NCI-H1092 treated with DMSO at 0.1 percent for 48 hours (cell line): ENCODE results near the gene THBD.
"Not testable (repeated sequence)": the region's sequence is repeated elsewhere in the genome, so short reads cannot be mapped to it uniquely, and the experiment has no call there.

Experiments used
- DNase-seq: peaks from one replicate; lab custom pipeline; 2025; lab: John Stamatoyannopoulos, UW

The THBD gene

DNA sequence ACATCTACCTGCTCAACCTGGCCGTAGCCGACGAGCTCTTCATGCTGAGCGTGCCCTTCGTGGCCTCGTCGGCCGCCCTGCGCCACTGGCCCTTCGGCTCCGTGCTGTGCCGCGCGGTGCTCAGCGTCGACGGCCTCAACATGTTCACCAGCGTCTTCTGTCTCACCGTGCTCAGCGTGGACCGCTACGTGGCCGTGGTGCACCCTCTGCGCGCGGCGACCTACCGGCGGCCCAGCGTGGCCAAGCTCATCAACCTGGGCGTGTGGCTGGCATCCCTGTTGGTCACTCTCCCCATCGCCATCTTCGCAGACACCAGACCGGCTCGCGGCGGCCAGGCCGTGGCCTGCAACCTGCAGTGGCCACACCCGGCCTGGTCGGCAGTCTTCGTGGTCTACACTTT lies 13.7 kb downstream of the THBD start:
- no peak for DNase-seq

GRCh38 chr20:23034721-23035671 lies 14.5 kb downstream of the THBD start, which contains the start of gene SSTR4:
Gene SSTR4, plus strand, starts transcription at chr20:23035312. Its CDS starts 172 bp downstream, at chr20:23035484.
- DNase-seq, result no peak

DNA sequence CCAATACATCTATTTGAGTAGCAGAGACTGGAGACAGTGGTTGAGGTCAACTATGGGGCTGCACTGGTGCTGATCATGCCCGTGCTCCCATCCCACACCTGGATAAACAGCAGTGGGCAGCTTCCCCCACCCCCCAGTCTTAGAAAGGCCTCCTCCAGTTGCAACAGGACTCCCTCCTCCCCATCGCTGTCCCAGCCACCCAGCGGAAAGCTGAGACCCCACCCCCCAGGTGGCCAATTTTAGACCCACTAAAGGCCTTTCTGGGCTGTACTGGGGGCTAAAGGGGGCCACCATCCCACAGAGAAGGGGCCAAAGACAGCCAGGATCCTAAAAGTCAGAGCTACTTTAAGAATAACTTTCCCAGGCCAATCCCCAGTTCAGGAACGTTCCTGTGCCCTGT lies 15.6 kb downstream of the THBD start:
- DNase-seq, result no peak

DNA sequence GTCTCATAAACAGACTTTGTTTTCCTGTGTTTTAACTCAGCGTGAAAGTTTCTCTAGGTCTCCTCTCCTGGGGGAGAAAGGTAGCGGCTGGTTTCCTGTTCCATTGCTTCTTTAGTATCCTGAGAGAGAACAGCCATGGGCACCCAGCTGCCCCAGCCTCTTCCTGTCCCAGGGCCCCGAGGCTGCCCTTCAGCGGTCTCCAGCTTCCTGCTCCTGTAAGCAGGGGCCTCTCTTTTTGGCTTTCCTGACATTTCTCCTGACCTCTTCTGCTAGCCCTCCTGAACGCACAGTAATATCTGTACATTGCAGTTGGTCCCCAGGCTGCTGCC lies 16.8 kb downstream of the THBD start:
- DNase-seq, result no peak

- DNase-seq, result no peak
These were observed 17.3 kb downstream of the THBD start for GRCh38 chr20:23032056-23032749.

DNA sequence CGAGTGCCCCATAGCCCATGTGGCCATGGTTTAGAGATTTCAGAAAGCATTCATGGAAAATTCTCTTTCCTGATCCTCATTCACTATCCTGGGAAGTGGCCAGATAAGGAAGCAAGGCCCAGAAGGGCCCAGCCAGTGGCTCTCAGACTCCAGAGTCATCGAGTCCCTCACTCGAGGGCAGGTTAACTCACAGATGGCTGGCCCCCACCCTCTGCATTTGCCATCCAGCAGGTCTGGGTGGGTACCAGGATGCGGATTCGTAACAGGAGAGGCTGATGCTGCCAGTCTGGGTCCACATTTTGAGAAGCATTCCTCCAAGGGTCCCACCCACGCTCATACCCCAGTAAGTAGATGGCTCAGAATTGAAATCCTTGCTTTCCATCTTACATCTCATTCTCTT lies 18.1 kb downstream of the THBD start:
- DNase-seq, result no peak

DNA sequence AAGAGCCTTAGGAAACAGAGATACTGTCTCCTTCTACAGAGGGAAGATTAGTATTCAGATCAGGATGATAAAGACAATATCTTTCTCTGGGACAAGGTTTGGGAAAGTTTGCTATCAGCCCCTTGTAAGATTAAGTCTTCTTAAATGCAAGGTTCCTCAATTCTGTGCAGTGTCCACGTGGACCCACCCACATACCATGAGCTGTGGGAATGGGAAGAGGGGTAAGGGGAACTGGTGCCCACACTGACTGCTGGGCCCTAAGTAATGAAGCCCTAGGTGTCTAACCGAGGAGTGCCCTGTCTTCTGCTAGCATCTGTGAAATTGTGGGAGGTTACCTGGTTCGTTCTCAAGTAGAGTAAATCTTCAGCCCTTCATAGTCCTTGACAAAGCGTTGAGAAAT lies 20.1 kb downstream of the THBD start:
- DNase-seq, result no peak

DNA sequence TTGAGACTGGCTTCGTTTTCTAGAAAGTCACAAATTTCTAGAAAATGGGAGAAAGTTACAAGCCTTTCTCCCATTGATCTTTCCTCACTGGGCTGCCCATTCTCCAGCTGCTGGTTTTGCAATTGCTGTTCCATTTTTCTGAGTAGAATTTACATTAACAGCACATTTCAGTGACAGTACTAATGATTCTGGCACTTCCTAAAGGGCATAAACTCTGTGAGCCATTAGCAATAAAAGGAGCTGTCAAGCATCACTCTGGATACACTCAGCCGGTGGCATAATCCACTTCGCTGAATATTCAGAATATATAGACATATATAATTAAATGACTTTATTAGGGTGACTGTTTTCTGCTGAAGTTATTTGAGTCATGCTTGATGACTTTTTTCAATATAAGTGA lies 21.1 kb downstream of the THBD start:
- DNase-seq, result no peak

DNA sequence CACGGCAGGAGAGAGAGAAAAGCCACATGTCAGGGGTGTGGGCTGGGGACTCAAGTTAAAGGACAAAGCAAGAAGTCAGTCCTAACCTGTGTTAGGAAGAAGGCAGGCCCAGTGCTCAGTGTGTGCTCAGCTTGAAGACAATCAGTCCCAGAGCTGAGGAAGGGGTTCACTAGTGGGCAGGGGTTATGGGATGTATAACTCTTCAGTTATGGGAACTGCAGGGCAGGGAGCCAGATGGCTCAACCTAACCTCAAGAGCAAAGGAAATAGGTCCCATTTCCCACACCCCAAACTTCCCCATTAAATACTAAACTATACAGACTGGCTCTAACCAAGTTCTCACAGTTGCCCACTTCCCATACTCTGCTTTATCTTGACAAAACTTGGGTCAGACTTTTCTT lies 21.8 kb downstream of the THBD start:
- no peak for DNase-seq

DNA sequence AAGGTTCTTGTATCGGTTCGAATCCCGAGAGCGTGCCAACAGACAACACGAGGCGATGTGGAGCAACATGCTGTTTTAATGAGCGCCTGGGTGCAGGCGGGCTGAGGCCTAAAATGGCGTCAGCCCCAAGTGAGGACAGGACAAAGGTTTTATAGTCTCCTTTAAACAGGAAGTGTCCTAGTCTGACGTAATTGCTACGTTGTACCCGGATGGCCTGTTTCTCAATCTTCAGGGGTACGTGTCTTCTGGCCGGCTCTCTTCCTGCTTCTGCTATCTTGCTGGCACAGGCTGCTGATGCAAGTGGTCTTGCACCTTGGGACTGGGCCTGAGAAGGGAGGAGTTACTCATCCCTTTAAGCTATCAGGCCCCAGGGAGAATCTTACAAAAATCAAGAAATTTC lies 24.0 kb downstream of the THBD start:
- DNase-seq, result not testable (repeated sequence)

- no peak for DNase-seq
These were observed 24.8 kb downstream of the THBD start for GRCh38 chr20:23024701-23025100.

DNA sequence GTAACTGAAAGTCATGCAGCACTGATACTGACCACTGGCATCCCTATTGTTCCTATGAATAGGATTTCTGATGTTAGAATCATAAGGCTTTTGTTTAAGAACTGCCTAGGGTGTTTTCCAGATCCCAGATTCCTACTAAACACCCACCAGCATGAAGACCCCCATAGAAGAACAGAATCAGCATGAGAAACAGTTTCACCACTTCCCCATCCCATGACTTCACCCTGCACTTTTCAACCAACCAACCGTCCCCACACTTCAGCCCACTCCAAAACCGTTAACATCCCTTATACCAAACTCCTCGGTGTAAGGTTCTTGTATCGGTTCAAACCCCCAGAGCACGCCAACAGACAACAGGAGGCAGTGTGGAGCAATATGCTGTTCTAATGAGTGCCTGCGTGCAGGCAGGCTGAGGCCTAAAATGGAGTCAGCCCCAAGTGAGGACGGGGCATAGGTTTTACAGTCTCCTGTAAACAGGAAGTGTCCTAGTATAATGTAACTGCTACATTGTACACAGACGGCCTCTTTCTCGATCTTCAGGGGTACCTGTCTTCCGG lies 25.8 kb downstream of the THBD start:
- DNase-seq, result no peak

- no peak for DNase-seq
These were observed 26.6 kb downstream of the THBD start for GRCh38 chr20:23022849-23023248.

DNA sequence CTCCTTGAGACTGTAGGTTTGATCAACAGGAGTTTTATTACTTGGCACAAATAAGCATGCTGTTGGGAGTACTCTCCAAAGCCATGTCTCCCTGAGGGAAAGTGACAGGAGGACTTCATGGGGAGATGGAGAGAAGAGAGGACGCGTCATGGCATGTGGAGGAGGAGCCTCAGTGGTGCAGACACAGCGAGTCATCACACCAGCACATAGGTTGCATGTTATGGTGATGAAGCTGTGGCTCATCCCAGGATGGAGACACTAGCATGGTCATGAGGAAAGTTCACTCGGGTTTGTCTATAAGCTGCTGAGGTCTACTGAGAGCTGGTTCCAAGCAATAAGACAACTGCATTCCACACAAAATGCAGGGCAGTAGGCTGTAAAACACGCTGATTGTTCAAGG lies 27.5 kb downstream of the THBD start:
- DNase-seq, result no peak

GRCh38 chr20:23021541-23021940 lies 27.9 kb downstream of the THBD start:
- no peak for DNase-seq

- DNase-seq, result no peak
These were observed 29.0 kb downstream of the THBD start for GRCh38 chr20:23020230-23021018.

GRCh38 chr20:23019403-23019802 lies 30.1 kb downstream of the THBD start:
- DNase-seq, result no peak

DNA sequence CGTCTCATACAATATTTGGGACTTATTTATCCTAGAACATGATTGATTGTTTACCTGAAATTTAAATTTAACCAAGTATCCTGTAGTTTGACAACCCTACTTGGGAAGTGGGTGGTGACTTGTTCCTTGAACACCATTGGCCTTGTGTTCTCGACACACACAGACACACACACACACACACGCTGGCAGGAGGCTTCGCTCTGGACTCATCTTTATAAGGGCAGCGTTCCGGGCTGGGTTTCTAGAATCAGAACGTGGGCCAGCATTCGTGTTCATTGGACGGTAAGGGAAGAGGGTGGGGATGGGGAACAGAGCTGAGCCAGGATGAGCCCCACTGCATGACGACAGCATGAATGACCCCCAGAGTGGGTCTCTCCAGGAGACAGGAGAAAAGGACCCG lies 30.5 kb downstream of the THBD start:
- no peak for DNase-seq

- no peak for DNase-seq
These were observed 31.0 kb downstream of the THBD start for GRCh38 chr20:23018432-23018831.

DNA sequence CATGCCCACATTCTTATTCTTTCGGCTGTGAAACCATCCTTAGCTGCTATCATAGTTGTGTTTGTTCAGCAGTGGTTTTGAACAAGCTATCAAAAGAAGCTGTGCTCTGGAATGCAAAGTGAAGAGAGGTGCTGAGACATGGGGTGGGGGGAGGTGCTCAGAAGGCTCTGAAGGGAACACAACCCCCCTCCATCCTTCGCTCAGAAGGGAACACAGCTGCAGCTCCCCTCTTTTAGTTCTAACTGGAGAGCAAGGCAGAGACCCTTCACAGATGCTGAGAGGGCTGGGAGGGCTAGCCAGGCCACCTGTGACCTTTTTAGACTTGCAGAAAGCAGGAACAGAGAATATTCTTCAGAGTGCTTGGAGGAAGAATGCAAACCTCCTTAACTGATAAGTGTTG lies 32.0 kb downstream of the THBD start:
- no peak for DNase-seq

DNA sequence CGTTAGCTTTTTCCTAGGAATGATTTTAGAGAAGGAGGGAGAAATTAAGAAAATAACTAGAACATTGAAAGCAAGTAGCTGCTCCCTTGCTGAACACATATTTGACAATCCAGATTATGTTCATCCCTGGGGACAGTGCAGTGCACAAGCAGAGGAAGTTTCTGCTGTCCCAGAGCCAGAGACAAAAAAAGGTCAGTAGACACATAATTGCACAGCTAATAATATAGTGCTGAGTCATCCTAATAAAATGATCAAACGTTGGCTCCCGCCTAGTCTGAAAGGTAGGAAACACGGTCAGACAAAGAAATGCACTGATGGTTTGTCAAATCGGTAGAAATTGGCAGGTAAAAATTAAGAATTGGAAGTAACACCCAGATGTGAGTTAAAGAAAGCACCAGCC lies 36.0 kb downstream of the THBD start:
- DNase-seq, result no peak

DNA sequence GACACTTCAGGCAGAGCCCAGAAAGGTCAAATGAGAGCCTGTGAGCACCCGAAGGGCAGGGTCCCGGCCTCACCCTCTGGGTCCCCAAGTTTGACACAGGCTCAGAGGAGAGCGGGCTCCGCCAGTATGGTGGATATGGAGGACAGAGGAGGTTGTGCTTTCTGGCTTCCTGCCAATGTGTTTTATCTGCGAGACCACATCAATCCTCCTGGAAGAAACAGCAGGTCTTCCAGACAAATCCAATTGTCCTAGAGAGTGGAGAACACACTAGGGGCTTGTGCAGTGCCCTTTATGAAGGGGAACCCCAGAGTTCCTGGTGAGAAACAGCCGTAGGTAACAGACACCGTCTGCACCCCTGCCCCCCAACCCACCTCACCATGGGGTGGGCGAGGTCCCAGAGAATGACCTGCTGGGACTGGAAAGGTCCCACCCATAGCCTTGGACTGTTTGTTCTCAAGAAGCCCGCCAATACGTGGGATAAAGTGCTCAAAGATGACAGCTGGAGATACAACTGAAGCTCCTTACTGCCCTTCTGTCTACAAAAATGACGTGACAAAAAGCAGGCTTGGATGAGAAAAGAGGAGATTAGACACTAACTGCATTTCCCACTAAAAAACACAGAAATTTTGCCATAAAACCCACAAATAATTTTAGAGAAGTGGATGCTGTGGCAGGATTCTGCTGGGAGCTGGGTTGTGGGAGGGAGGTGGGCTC lies 38.3 kb downstream of the THBD start:
- no peak for DNase-seq
